ENCODE measurements around the gene GLOD5.

GLOD5 gene

GRCh38 chrX:48715876-48716502, 45.6 kb upstream of the GLOD5 start:
- TF ChIP-seq HOXD13 (CRISPR knock-in tag; IDR thresholded peaks at IDR 0.05; ENCODE audit: borderline replicate concordance) = no peak
- TF ChIP-seq SP7 (tag by site-specific recombination; IDR thresholded peaks at IDR 0.05) = no peak
- TF ChIP-seq ZNF324 (tag by site-specific recombination; IDR thresholded peaks at IDR 0.05) = no peak
- TF ChIP-seq ZNF398 (tag by site-specific recombination; IDR thresholded peaks at IDR 0.05) = no peak
- TF ChIP-seq PRDM10 (tag by site-specific recombination; IDR thresholded peaks at IDR 0.05) = no peak
- no peak for TF ChIP-seq ZNF660 (tag by site-specific recombination; IDR thresholded peaks at IDR 0.05)
- no peak for TF ChIP-seq EGR2 (tag by site-specific recombination; IDR thresholded peaks at IDR 0.05; ENCODE audit: low read depth)
- no peak for TF ChIP-seq BCL11B (tag by site-specific recombination; IDR thresholded peaks at IDR 0.05; ENCODE audit: low read depth)

GRCh38 chrX:48719958-48720357, 41.6 kb upstream of the GLOD5 start:
- Histone ChIP-seq H3K9me3 (ENCODE audit: control insufficient read depth, insufficient read depth, low read depth, low read length) (no peaks in the 10 kb centered on the region), H3K36me3 (ENCODE audit: control insufficient read depth in 2 of 2, insufficient read depth in 1 of 2, low read length in 2 of 2) (no peaks in the 10 kb centered on the region), H3K4me3 (ENCODE audit: low read depth, low read length) (no peak overlapping the region), H3K27ac (ENCODE audit: extremely low read depth, low read depth, low read length) (no peak overlapping the region), H3K4me1 (ENCODE audit: control insufficient read depth, insufficient read depth, low read length) (no peaks in the 10 kb centered on the region)
- TF ChIP-seq ZNF664 (tag by site-specific recombination; IDR thresholded peaks at IDR 0.05) = no peak
- TF ChIP-seq ZNF560 (tag by site-specific recombination; IDR thresholded peaks at IDR 0.05; ENCODE audit: borderline replicate concordance) = no peak
- no peak for TF ChIP-seq ZNF621 (tag by site-specific recombination; IDR thresholded peaks at IDR 0.05)
- no peak for TF ChIP-seq ZNF302 (tag by site-specific recombination; IDR thresholded peaks at IDR 0.05; ENCODE audit: low read depth)
- TF ChIP-seq ZSCAN23 (tag by site-specific recombination; IDR thresholded peaks at IDR 0.05) = no peak
- TF ChIP-seq ZNF148 (tag by site-specific recombination; IDR thresholded peaks at IDR 0.05; ENCODE audit: borderline replicate concordance) = no peak
- no peak for TF ChIP-seq YY1 (tag by site-specific recombination; IDR thresholded peaks at IDR 0.05)
- no peak for TF ChIP-seq ZNF830 (tag by site-specific recombination; IDR thresholded peaks at IDR 0.05; ENCODE audit: low read depth)
- TF ChIP-seq ZNF311 (tag by site-specific recombination; IDR thresholded peaks at IDR 0.05; ENCODE audit: borderline replicate concordance) = no peak
- TF ChIP-seq ZNF112 (tag by site-specific recombination; IDR thresholded peaks at IDR 0.05) = no peak
- TF ChIP-seq ZNF140 (tag by site-specific recombination; IDR thresholded peaks at IDR 0.05) = no peak
- TF ChIP-seq ZNF341 (tag by site-specific recombination; IDR thresholded peaks at IDR 0.05; ENCODE audit: low read depth) = no peak
- TF ChIP-seq ZNF654 (tag by site-specific recombination; IDR thresholded peaks at IDR 0.05; ENCODE audit: low read depth) = no peak
- TF ChIP-seq ZBTB48 (tag by site-specific recombination; IDR thresholded peaks at IDR 0.05) = no peak
- ChIA-PET POLR2A (no interaction called here), CTCF (interaction anchor here (0.6 kb wide), 1 partner anchor 136 kb away, joined by 3 read pairs; no protein-coding TSS in a partner anchor)

More at GRCh38 chrX:48715876-48716502, 45.6 kb upstream of the GLOD5 start:
- H3K36me3 ChIP-seq (ENCODE audit: control insufficient read depth in 2 of 2, insufficient read depth in 1 of 2, low read length in 2 of 2) = no peaks in the 10 kb centered on the region
- H3K9me3 ChIP-seq (ENCODE audit: control insufficient read depth, insufficient read depth, low read depth, low read length) = no peaks in the 10 kb centered on the region
- H3K27ac ChIP-seq (ENCODE audit: extremely low read depth, low read depth, low read length) = no peak overlapping the region
- H3K4me1 ChIP-seq (ENCODE audit: control insufficient read depth, insufficient read depth, low read length) = no peaks in the 10 kb centered on the region
- no peak overlapping the region for H3K4me3 ChIP-seq (ENCODE audit: low read depth, low read length)
- POLR2A ChIA-PET = no interaction called here
- CTCF ChIA-PET = no interaction called here

Data from HEK293 (cell line).